Tibial nerve (tissue), 4 donors: ENCODE measurements around the gene AGAP3. TPM values are rescaled to one million over a fixed set of nuclear protein-coding genes. Genes with fewer than 3 reads are reported as not detected.

ENCODE experiments used
- DNase-seq, 2 donors: peaks; one replicate each; pipeline ENCODE4 v3.0.0-alpha.2; 2019; ENCODE audit warnings: low spot score in 2 of 2
- H3K27ac ChIP-seq, 4 donors: fragments of 200-600 bp; sonication (generic) in 3 of 4; one replicate each; pipeline ENCODE4 v1.5.1; 2017 to 2019; ENCODE audit warnings: mild to moderate bottlenecking in 1 of 4
- H3K27me3 ChIP-seq, 2 donors: fragments of 200-600 bp; sonication (generic) in 1 of 2; one replicate each; pipeline versions ENCODE4 v1.5.1 to v1.6.0; 2017 to 2019
- H3K36me3 ChIP-seq, 3 donors: fragments of 200-600 bp; sonication (generic); one replicate each; pipeline ENCODE4 v1.5.1; 2018 to 2019
- H3K4me1 ChIP-seq, 4 donors: fragments of 200-600 bp; sonication (generic) in 3 of 4; one replicate each; pipeline ENCODE4 v1.5.1; 2017 to 2019
- H3K4me3 ChIP-seq, 4 donors: fragments of 200-600 bp; sonication (generic) in 3 of 4; one replicate each; pipeline ENCODE4 v1.5.1; 2017 to 2019; ENCODE audit warnings: mild to moderate bottlenecking in 1 of 4, moderate library complexity in 1 of 4
- H3K9me3 ChIP-seq, 4 donors: fragments of 200-600 bp; sonication (generic) in 3 of 4; one replicate each; pipeline ENCODE4 v1.5.1; 2017 to 2019
- CTCF ChIP-seq, 5 experiments: fragments of 200-600 bp in 3 of 5; fragments of 450-650 bp in 2 of 5; sonication (generic) in 3 of 5; IDR thresholded peaks; one replicate each; pipeline ENCODE4 v1.5.1; 2016 to 2019; ENCODE audit warnings: antibody characterized with exemption in 5 of 5, mild to moderate bottlenecking in 3 of 5, moderate library complexity in 2 of 5
- EP300 ChIP-seq, 2 donors: sonication (generic); formaldehyde crosslinking; IDR thresholded peaks; one replicate each; pipeline ENCODE4 v1.6.1; 2017; ENCODE audit warnings: antibody characterized with exemption in 2 of 2, mild to moderate bottlenecking in 1 of 2
- POLR2A ChIP-seq, 2 donors: fragments of 450-650 bp; IDR thresholded peaks; one replicate each; pipeline ENCODE4 v1.6.1; 2017; ENCODE audit warnings: antibody characterized with exemption in 2 of 2, mild to moderate bottlenecking in 2 of 2, moderate library complexity in 2 of 2
- WGBS, 2 donors: methylation state at CpG; one replicate each; pipeline ENCODE4 v1.1.5; 2018; 5-methylcytosine and 5-hydroxymethylcytosine counted together
- total RNA-seq, 4 donors: library from RNA; depleted of rRNA; stranded (reverse); fragments of >200 nt; gene quantifications; one replicate each; pipeline ENCODE4 v1.1.0, GENCODE V29; 2016

AGAP3 gene
- total RNA-seq, 4 donors from 2014 or later = 40.0 to 114 (median 87.2) TPM

- 73 to 80% methylated on average over 15 to 22 of the region's 22 CpGs for WGBS, 2 donors
- H3K36me3 ChIP-seq = no peaks in the 10 kb centered on the region
- peak overlapping the region; percentile 81 to 92 (median 86) for H3K27ac ChIP-seq
- peak overlapping the region in 1 of 4 donors; percentile 64 for H3K4me3 ChIP-seq
- DNase-seq = no peak
- no peak for TF ChIP-seq EP300 (IDR thresholded peaks at IDR 0.05)
- TF ChIP-seq CTCF (IDR thresholded peaks at IDR 0.05) = no peak
- TF ChIP-seq POLR2A (IDR thresholded peaks at IDR 0.05) = no peak
- H3K4me1 ChIP-seq = peaks cover 0 to 75% (median 34%) of the 10 kb centered on the region in 4 donors
- H3K27me3 ChIP-seq = no peaks in the 10 kb centered on the region
- H3K9me3 ChIP-seq = no peaks in the 10 kb centered on the region
Measured at GRCh38 chr7:151089893-151090730, 3.8 kb downstream of the AGAP3 start.

DNA sequence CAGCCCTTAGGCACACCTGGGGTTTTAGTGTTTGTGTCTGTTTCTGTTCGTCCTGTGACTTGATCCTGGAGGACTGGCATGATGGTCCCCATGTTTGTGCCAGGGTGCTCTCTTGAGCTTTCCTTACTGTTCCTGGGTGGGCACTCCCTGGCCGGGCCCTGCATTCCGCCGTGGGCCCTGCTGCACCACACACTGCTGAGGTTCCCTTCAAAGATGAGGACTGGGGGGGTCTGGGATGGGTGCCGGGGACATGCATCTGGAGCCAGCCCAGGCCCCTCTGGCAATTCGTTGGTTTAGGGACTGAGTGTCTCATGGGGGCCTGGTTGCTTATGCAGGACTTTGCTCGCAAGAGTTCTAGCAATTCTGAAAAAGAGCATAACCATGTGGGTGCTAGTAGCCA lies 4.7 kb downstream of the AGAP3 start:
- H3K4me1 ChIP-seq = peaks cover 0 to 71% (median 27%) of the 10 kb centered on the region in 4 donors
- no peaks in the 10 kb centered on the region for H3K9me3 ChIP-seq
- DNase-seq = no peak
- 83 to 86% methylated on average over 7 of the region's 7 CpGs for WGBS, 2 donors
- H3K4me3 ChIP-seq = no peak overlapping the region
- no peak overlapping the region for H3K27ac ChIP-seq
- no peaks in the 10 kb centered on the region for H3K36me3 ChIP-seq
- TF ChIP-seq CTCF (IDR thresholded peaks at IDR 0.05) (no peak), EP300 (IDR thresholded peaks at IDR 0.05) (no peak), POLR2A (IDR thresholded peaks at IDR 0.05) (no peak)
- no peaks in the 10 kb centered on the region for H3K27me3 ChIP-seq

- Histone ChIP-seq H3K27me3 (no peaks in the 10 kb centered on the region), H3K4me3 (no peak overlapping the region), H3K27ac (no peak overlapping the region), H3K4me1 (peaks cover 0 to 74% (median 27%) of the 10 kb centered on the region in 4 donors), H3K36me3 (no peaks in the 10 kb centered on the region), H3K9me3 (no peaks in the 10 kb centered on the region)
- no peak for TF ChIP-seq POLR2A (IDR thresholded peaks at IDR 0.05)
- peak in 2 of 5 experiments; percentile 10 to 19 for TF ChIP-seq CTCF (IDR thresholded peaks at IDR 0.05)
- no peak for DNase-seq
- WGBS, 2 donors = 49 to 51% methylated on average over 6 of the region's 6 CpGs
Measured at GRCh38 chr7:151091431-151091830, 5.2 kb downstream of the AGAP3 start.

- H3K9me3 ChIP-seq = no peaks in the 10 kb centered on the region
- no peaks in the 10 kb centered on the region for H3K27me3 ChIP-seq
- whole genome bisulfite sequencing, 2 donors = 89% methylated on average over 14 of the region's 14 CpGs
- H3K36me3 ChIP-seq = peaks cover 0 to 4% (median 0%) of the 10 kb centered on the region in 3 donors
- no peak overlapping the region for H3K27ac ChIP-seq
- no peak for TF ChIP-seq EP300 (IDR thresholded peaks at IDR 0.05)
- no peak for TF ChIP-seq POLR2A (IDR thresholded peaks at IDR 0.05)
- no peak for TF ChIP-seq CTCF (IDR thresholded peaks at IDR 0.05)
- H3K4me3 ChIP-seq = no peak overlapping the region
- H3K4me1 ChIP-seq = peaks cover 0 to 76% (median 27%) of the 10 kb centered on the region in 4 donors
- DNase-seq = no peak
Measured at GRCh38 chr7:151091988-151092387, 5.7 kb downstream of the AGAP3 start.

- TF ChIP-seq CTCF (IDR thresholded peaks at IDR 0.05) (no peak), EP300 (IDR thresholded peaks at IDR 0.05) (no peak), POLR2A (IDR thresholded peaks at IDR 0.05) (no peak)
- H3K4me1 ChIP-seq = peaks cover 0 to 64% (median 16%) of the 10 kb centered on the region in 4 donors
Measured at GRCh38 chr7:151093748-151094147, 7.5 kb downstream of the AGAP3 start.

More at GRCh38 chr7:151093748-151094147, 7.5 kb downstream of the AGAP3 start:
- DNase-seq = no peak
- H3K27ac ChIP-seq = no peak overlapping the region
- WGBS, 2 donors = 92 to 93% methylated on average over 6 of the region's 6 CpGs
- H3K36me3 ChIP-seq = peaks cover 0 to 4% (median 0%) of the 10 kb centered on the region in 3 donors
- H3K27me3 ChIP-seq = no peaks in the 10 kb centered on the region
- H3K9me3 ChIP-seq = no peaks in the 10 kb centered on the region
- H3K4me3 ChIP-seq = no peak overlapping the region
